HCT116 (cell line): ENCODE measurements around the gene CLCN5.

Experiments used
- ATF3 ChIP-seq: IDR thresholded peaks from 2 replicates; pipeline ENCODE4 v1.6.1; 2012
- CTCF ChIP-seq, 3 experiments: fragments of 200-600 bp in 1 of 3; sonication (generic) in 1 of 3; IDR thresholded peaks in 2 of 3; conservative IDR thresholded peaks in 1 of 3; 2 replicates each; pipeline ENCODE4 v1.5.1; 2012 to 2017; ENCODE audit warnings: low read depth in 2 of 3, low read length in 2 of 3, antibody characterized with exemption in 1 of 3, borderline replicate concordance in 1 of 3, control low read depth in 1 of 3, mild to moderate bottlenecking in 1 of 3, mixed read lengths in 1 of 3, mixed run types in 1 of 3, moderate library complexity in 1 of 3; ENCODE audit not compliant: insufficient read depth in 1 of 3
- EZH2 ChIP-seq: fragments of 200-600 bp; sonication (generic); IDR thresholded peaks from 2 replicates; pipeline ENCODE4 v1.6.1; 2017; ENCODE audit warnings: antibody characterized with exemption, mixed run types
- EZH2phosphoT487 ChIP-seq: fragments of 200-600 bp; IDR thresholded peaks from 2 replicates; pipeline ENCODE4 v1.6.1; 2018; ENCODE audit warnings: antibody characterized with exemption, borderline replicate concordance
- POLR2A ChIP-seq: IDR thresholded peaks from 2 replicates; pipeline ENCODE4 v1.7.0; 2011; ENCODE audit warnings: borderline replicate concordance; ENCODE audit not compliant: insufficient read depth, insufficient read length; ENCODE audit errors: extremely low read depth
- RAD21 ChIP-seq: IDR thresholded peaks from 2 replicates; pipeline ENCODE4 v1.6.1; 2012; ENCODE audit warnings: low read depth, mild to moderate bottlenecking
- TCF7L2 ChIP-seq: IDR thresholded peaks from 2 replicates; pipeline ENCODE4 v1.7.0; 2011; ENCODE audit warnings: borderline replicate concordance, inconsistent platforms; ENCODE audit not compliant: insufficient read depth, insufficient read length; ENCODE audit errors: extremely low read depth
- ZFX ChIP-seq: fragments of 450-650 bp; IDR thresholded peaks from 2 replicates; pipeline ENCODE4 v1.6.1; 2017
- ZNF274 ChIP-seq: fragments of 200-500 bp; sonication (Bioruptor generic); IDR thresholded peaks from 2 replicates; pipeline ENCODE4 v1.6.1; 2014; ENCODE audit warnings: mild to moderate bottlenecking, low read depth, low read length, inconsistent platforms
- TF ChIP-seq, protein P1 (sequence below): IDR thresholded peaks from 2 replicates; pipeline ENCODE4 v1.6.1; 2011; ENCODE audit warnings: mild to moderate bottlenecking, low read length, moderate library complexity; ENCODE audit not compliant: insufficient replicate concordance; ENCODE audit errors: extremely low read depth
- TF ChIP-seq, protein P2 (sequence below): IDR thresholded peaks from 2 replicates; pipeline ENCODE4 v1.6.1; 2012; ENCODE audit warnings: low read depth

- TF ChIP-seq CTCF (IDR thresholded peaks at IDR 0.05 in 2 of 3, conservative IDR thresholded peaks at IDR 0.05 in 1 of 3; ENCODE audit: borderline replicate concordance in 1 of 3, insufficient read depth in 1 of 3, low read depth in 2 of 3, low read length in 2 of 3) (no peak), ZFX (no peak), EZH2phosphoT487 (no peak), POLR2A (no peak), TCF7L2 (no peak), ATF3 (no peak), RAD21 (no peak), ZNF274 (no peak), EZH2 (no peak)
- TF ChIP-seq, protein P1, sequence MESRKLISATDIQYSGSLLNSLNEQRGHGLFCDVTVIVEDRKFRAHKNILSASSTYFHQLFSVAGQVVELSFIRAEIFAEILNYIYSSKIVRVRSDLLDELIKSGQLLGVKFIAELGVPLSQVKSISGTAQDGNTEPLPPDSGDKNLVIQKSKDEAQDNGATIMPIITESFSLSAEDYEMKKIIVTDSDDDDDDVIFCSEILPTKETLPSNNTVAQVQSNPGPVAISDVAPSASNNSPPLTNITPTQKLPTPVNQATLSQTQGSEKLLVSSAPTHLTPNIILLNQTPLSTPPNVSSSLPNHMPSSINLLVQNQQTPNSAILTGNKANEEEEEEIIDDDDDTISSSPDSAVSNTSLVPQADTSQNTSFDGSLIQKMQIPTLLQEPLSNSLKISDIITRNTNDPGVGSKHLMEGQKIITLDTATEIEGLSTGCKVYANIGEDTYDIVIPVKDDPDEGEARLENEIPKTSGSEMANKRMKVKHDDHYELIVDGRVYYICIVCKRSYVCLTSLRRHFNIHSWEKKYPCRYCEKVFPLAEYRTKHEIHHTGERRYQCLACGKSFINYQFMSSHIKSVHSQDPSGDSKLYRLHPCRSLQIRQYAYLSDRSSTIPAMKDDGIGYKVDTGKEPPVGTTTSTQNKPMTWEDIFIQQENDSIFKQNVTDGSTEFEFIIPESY = no peak
- TF ChIP-seq, protein P2, sequence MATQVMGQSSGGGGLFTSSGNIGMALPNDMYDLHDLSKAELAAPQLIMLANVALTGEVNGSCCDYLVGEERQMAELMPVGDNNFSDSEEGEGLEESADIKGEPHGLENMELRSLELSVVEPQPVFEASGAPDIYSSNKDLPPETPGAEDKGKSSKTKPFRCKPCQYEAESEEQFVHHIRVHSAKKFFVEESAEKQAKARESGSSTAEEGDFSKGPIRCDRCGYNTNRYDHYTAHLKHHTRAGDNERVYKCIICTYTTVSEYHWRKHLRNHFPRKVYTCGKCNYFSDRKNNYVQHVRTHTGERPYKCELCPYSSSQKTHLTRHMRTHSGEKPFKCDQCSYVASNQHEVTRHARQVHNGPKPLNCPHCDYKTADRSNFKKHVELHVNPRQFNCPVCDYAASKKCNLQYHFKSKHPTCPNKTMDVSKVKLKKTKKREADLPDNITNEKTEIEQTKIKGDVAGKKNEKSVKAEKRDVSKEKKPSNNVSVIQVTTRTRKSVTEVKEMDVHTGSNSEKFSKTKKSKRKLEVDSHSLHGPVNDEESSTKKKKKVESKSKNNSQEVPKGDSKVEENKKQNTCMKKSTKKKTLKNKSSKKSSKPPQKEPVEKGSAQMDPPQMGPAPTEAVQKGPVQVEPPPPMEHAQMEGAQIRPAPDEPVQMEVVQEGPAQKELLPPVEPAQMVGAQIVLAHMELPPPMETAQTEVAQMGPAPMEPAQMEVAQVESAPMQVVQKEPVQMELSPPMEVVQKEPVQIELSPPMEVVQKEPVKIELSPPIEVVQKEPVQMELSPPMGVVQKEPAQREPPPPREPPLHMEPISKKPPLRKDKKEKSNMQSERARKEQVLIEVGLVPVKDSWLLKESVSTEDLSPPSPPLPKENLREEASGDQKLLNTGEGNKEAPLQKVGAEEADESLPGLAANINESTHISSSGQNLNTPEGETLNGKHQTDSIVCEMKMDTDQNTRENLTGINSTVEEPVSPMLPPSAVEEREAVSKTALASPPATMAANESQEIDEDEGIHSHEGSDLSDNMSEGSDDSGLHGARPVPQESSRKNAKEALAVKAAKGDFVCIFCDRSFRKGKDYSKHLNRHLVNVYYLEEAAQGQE = no peak
Observed at GRCh38 chrX:50117476-50117875, 195.1 kb downstream of the CLCN5 start.
